HepG2 (cell line): ENCODE results near the gene MTCH2. TPM values are rescaled to one million over a fixed set of nuclear protein-coding genes. Genes with fewer than 3 reads are reported as not detected.

Experiments used
- ATAC-seq: fragments of 200-7000 bp; cut with Tn5 transposase; 3 replicates; pipeline ENCODE4 v1.9.1; 2020; ENCODE audit warnings: mild to moderate bottlenecking, moderate library complexity
- BruUV-seq: library from RNA; stranded (reverse); fragments of 400-500 nt; replicated peaks from 2 replicates; lab custom pipeline; 2021; lab: Mats Ljungman, UMichigan
- CTCF ChIA-PET: fragments of 300-600 bp; formaldehyde crosslinking; extraction: SDS; loops from one replicate; lab custom pipeline; 2021; ENCODE audit warnings: low total read pairs, inconsistent platforms, low intra/inter-chr PET ratio; lab: Yijun Ruan, JAX
- POLR2A ChIA-PET: fragments of 350-600 bp; sonication (Branson Sonifier 250); formaldehyde crosslinking; loops from one replicate; lab custom pipeline; 2020; ENCODE audit warnings: antibody characterized with exemption, inconsistent platforms; lab: Yijun Ruan, JAX
- DNase-seq: peaks from one replicate; pipeline ENCODE4 v3.0.0-alpha.2; 2015; ENCODE audit warnings: low spot score
- FAIRE-seq: peaks from 3 replicates; lab custom pipeline; 2011; peaks lifted over from hg19 to GRCh38; lab: Jason Lieb, UNC
- H2AFZ ChIP-seq: one replicate; pipeline ENCODE4 v1.6.1; 2011; ENCODE audit warnings: low read length, inconsistent platforms
- H3K27ac ChIP-seq: fragments of 300-600 bp; 3 replicates; pipeline ENCODE4 v1.8.0; 2011; ENCODE audit warnings: mixed run types, mild to moderate bottlenecking, mixed read lengths, low read length, inconsistent platforms; ENCODE audit not compliant: insufficient read depth; ENCODE audit errors: extremely low read length
- H3K27me3 ChIP-seq, 2 experiments: fragments of 200-600 bp in 1 of 2; 2 replicates in 1 of 2; 3 replicates in 1 of 2; pipeline versions ENCODE4 v1.6.0 to v1.8.0; 2011; ENCODE audit warnings: low read length in 2 of 2, mild to moderate bottlenecking in 2 of 2, moderate library complexity in 2 of 2, inconsistent platforms in 1 of 2; ENCODE audit not compliant: insufficient read depth in 2 of 2, control insufficient read depth in 1 of 2
- H3K36me3 ChIP-seq, 2 experiments: fragments of 200-600 bp in 1 of 2; replicated peaks in 1 of 2; 2 replicates in 1 of 2; 3 replicates in 1 of 2; pipeline versions ENCODE4 v1.5.1 to v1.8.0; 2011; ENCODE audit warnings: low read length in 2 of 2, inconsistent platforms in 1 of 2; ENCODE audit not compliant: insufficient read depth in 2 of 2, control insufficient read depth in 1 of 2
- H3K4me1 ChIP-seq: 2 replicates; pipeline ENCODE4 v1.5.1; 2012; ENCODE audit warnings: low read length, inconsistent platforms; ENCODE audit not compliant: insufficient read depth
- H3K4me2 ChIP-seq: 2 replicates; pipeline ENCODE4 v1.6.0; 2011; ENCODE audit warnings: low read depth, low read length, inconsistent platforms
- H3K4me3 ChIP-seq, 3 experiments: fragments of 200-600 bp in 1 of 3; sonication (generic), shearing (Covaris generic) in 1 of 3; replicated peaks in 1 of 3; 2 replicates each; pipeline ENCODE4 v1.5.1; 2011 to 2016; ENCODE audit warnings: low read length in 3 of 3, inconsistent platforms in 2 of 3, low read depth in 2 of 3, mild to moderate bottlenecking in 2 of 3, control low read depth in 1 of 3, mixed read lengths in 1 of 3; ENCODE audit not compliant: insufficient read depth in 1 of 3
- H3K79me2 ChIP-seq: one replicate; pipeline ENCODE4 v1.6.1; 2011; ENCODE audit warnings: low read length, inconsistent platforms; ENCODE audit not compliant: insufficient read depth
- H3K9ac ChIP-seq: 2 replicates; pipeline ENCODE4 v1.6.0; 2011; ENCODE audit warnings: mild to moderate bottlenecking, low read depth, low read length, inconsistent platforms; ENCODE audit not compliant: insufficient read depth
- H3K9me3 ChIP-seq: 2 replicates; pipeline ENCODE4 v1.5.1; 2012; ENCODE audit warnings: mild to moderate bottlenecking, low read length
- H4K20me1 ChIP-seq: 2 replicates; pipeline ENCODE4 v1.6.0; 2011; ENCODE audit warnings: inconsistent platforms, mild to moderate bottlenecking, low read length, moderate library complexity; ENCODE audit not compliant: insufficient read depth
- CEBPB ChIP-seq: IDR thresholded peaks from 2 replicates; pipeline ENCODE4 v1.6.1; 2011; ENCODE audit warnings: low read depth, low read length, improper control_type of control experiment, borderline replicate concordance
- CREBL2 ChIP-seq: sonication (generic); formaldehyde crosslinking; IDR thresholded peaks from 2 replicates; pipeline ENCODE4 v1.8.1; 2023; ENCODE audit warnings: missing genetic modification reagents, mild to moderate bottlenecking, borderline replicate concordance
- ETV6 ChIP-seq: sonication (generic); formaldehyde crosslinking; conservative IDR thresholded peaks from 2 replicates; pipeline ENCODE4 v1.4.0; 2020; ENCODE audit warnings: missing genetic modification reagents
- KAT8 ChIP-seq: IDR thresholded peaks from 2 replicates; pipeline ENCODE4 v1.6.1; 2016; ENCODE audit warnings: missing genetic modification reagents, missing compliant biosample characterization
- SATB2 ChIP-seq: sonication (generic); formaldehyde crosslinking; IDR thresholded peaks from 2 replicates; pipeline ENCODE4 v1.5.0; 2020; ENCODE audit warnings: missing genetic modification reagents
- SMAD1 ChIP-seq: sonication (generic); formaldehyde crosslinking; IDR thresholded peaks from 2 replicates; pipeline ENCODE4 v1.4.0; 2020; ENCODE audit warnings: missing genetic modification reagents, low read depth, mild to moderate bottlenecking, borderline replicate concordance
- SMARCC2 ChIP-seq: fragments of 450-650 bp; IDR thresholded peaks from 2 replicates; pipeline ENCODE4 v1.6.1; 2017; ENCODE audit warnings: antibody characterized with exemption, mild to moderate bottlenecking
- SOX13 ChIP-seq, 3 experiments: fragments of 450-650 bp in 1 of 3; sonication (generic) in 1 of 3; formaldehyde crosslinking in 1 of 3; IDR thresholded peaks in 2 of 3; conservative IDR thresholded peaks in 1 of 3; 2 replicates each; pipeline versions ENCODE4 v1.5.0 to v1.6.1; 2016 to 2020; ENCODE audit warnings: antibody characterized with exemption in 1 of 3, mild to moderate bottlenecking in 1 of 3, missing compliant biosample characterization in 1 of 3, missing genetic modification reagents in 1 of 3, moderate library complexity in 1 of 3
- SRF ChIP-seq: IDR thresholded peaks from 2 replicates; pipeline ENCODE4 v1.6.1; 2011; ENCODE audit warnings: mild to moderate bottlenecking, low read depth, low read length, moderate library complexity
- TAF15 ChIP-seq: fragments of 200-400 bp; formaldehyde crosslinking; IDR thresholded peaks from one replicate; pipeline ENCODE4 v1.6.1; 2018; ENCODE audit warnings: mild to moderate bottlenecking, low read depth, low read length; ENCODE audit not compliant: poor library complexity, severe bottlenecking
- ZBTB42 ChIP-seq: sonication (generic); formaldehyde crosslinking; IDR thresholded peaks from 2 replicates; pipeline ENCODE4 v1.5.0; 2020; ENCODE audit warnings: mild to moderate bottlenecking, missing genetic modification reagents
- ZNF382 ChIP-seq: sonication (generic); formaldehyde crosslinking; IDR thresholded peaks from 2 replicates; pipeline ENCODE4 v1.5.0; 2020; ENCODE audit warnings: missing genetic modification reagents, mild to moderate bottlenecking, borderline replicate concordance
- ZNF512B ChIP-seq: sonication (generic); formaldehyde crosslinking; IDR thresholded peaks from 2 replicates; pipeline ENCODE4 v1.5.1; 2020; ENCODE audit warnings: missing genetic modification reagents, mild to moderate bottlenecking, borderline replicate concordance
- ZNF546 ChIP-seq: sonication (generic); formaldehyde crosslinking; conservative IDR thresholded peaks from 2 replicates; pipeline ENCODE4 v1.8.1; 2023; ENCODE audit warnings: mild to moderate bottlenecking, missing genetic modification reagents
- ZNF569 ChIP-seq: sonication (generic); formaldehyde crosslinking; IDR thresholded peaks from 2 replicates; pipeline ENCODE4 v1.5.0; 2020; ENCODE audit warnings: mild to moderate bottlenecking, missing genetic modification reagents, moderate library complexity, borderline replicate concordance
- WGBS: methylation state at CpG from one replicate; pipeline ENCODE4 v1.1.6; 2017; ENCODE audit warnings: low lambda C conversion rate; 5-methylcytosine and 5-hydroxymethylcytosine counted together
- in situ Hi-C: cut with HindIII; loops from 2 replicates; pipeline ENCODE4 v1.10.0; 2017; ENCODE audit warnings: low pct_unique_long_range_greater_than_20kb; ENCODE audit not compliant: extremely low pct_ligation_motif_present
- intact Hi-C: fragments of 100-400 bp; cut with micrococcal nuclease; formaldehyde crosslinking; loops from one replicate; pipeline ENCODE4 v1.10.0; 2022; ENCODE audit not compliant: unreplicated experiment
- polyA plus RNA-seq, 8 experiments: library from polyadenylated mRNA; depleted of rRNA in 3 of 8; stranded (reverse) in 7 of 8; unstranded in 1 of 8; fragments of >200 nt; fragmentation: Illumina TruSeq in 4 of 8; extraction: Trizol in 4 of 8; gene quantifications; 2 replicates each; pipeline versions ENCODE4 v1.2.1 to v1.2.3, GENCODE V29; 2011 to 2016; ENCODE audit warnings: low read depth in 4 of 8, missing spikeins in 1 of 8, mixed read lengths in 1 of 8; ENCODE audit not compliant: insufficient read depth in 1 of 8
- total RNA-seq, 5 experiments: library from RNA; depleted of rRNA; stranded (reverse); fragments of >200 nt; fragmentation: Illumina TruSeq; extraction: Trizol; gene quantifications; 2 replicates each; pipeline ENCODE4 v1.2.3, GENCODE V29; 2016; ENCODE audit warnings: low read depth in 1 of 5

The MTCH2 gene
- total and polyA plus RNA-seq, 2 of the 13 experiments (the other 11 are each of a cell fraction or from before 2014, with no cell fraction given): 112 to 272 TPM

- Histone ChIP-seq H3K9ac (no peak overlapping the region), H3K36me3 (no peaks in the 10 kb centered on the region), H3K27me3 (no peaks in the 10 kb centered on the region), H2AFZ (no peak overlapping the region), H4K20me1 (no peaks in the 10 kb centered on the region), H3K9me3 (no peaks in the 10 kb centered on the region), H3K4me2 (no peak overlapping the region), H3K4me1 (peaks cover 50% of the 10 kb centered on the region), H3K27ac (no peak overlapping the region), H3K79me2 (no peaks in the 10 kb centered on the region), H3K4me3 (no peak overlapping the region)
- FAIRE-seq: no peak
- ChIA-PET CTCF (no interaction called here), POLR2A (no interaction called here)
- DNase-seq: no peak
- no peak for ATAC-seq
- BruUV-seq: no TSS peak
- TF ChIP-seq SMAD1 (CRISPR knock-in tag): no peak
- no peak for TF ChIP-seq SATB2
- TF ChIP-seq ZBTB42 (CRISPR knock-in tag): no peak
- TF ChIP-seq ZNF546: no peak
- no peak for TF ChIP-seq ETV6
- no peak for TF ChIP-seq SRF
- no peak for TF ChIP-seq SOX13 (IDR thresholded peaks at IDR 0.05)
- no peak for TF ChIP-seq SOX13 (CRISPR knock-in tag; conservative IDR thresholded peaks at IDR 0.05 in 1 of 2, IDR thresholded peaks at IDR 0.05 in 1 of 2)
- TF ChIP-seq TAF15: no peak
- TF ChIP-seq KAT8: no peak
- TF ChIP-seq ZNF569: no peak
- TF ChIP-seq SMARCC2: no peak
- no peak for TF ChIP-seq CEBPB
- TF ChIP-seq CREBL2 (CRISPR knock-in tag): no peak
- TF ChIP-seq ZNF512B: no peak
- no peak for TF ChIP-seq ZNF382
- intact Hi-C loops: no loop called here
- 93% methylated on average over 6 of the region's 6 CpGs for WGBS
- in situ Hi-C loops: no loop called here
Observed at GRCh38 chr11:47669856-47670255, 27.5 kb upstream of the MTCH2 start.
